Hepatocyte (in vitro differentiated cells): ENCODE measurements around the gene CHMP6. TPM values are rescaled to one million over a fixed set of nuclear protein-coding genes. Genes with fewer than 3 reads are reported as not detected.

Experiments used
- DNase-seq: peaks from one replicate; pipeline ENCODE4 v3.0.0-alpha.2; 2016; ENCODE audit warnings: low spot score
- H2AFZ ChIP-seq: fragments of 200-600 bp; sonication (generic); 2 replicates; pipeline ENCODE4 v1.6.0; 2016; ENCODE audit warnings: antibody characterized with exemption, mild to moderate bottlenecking
- H3K27ac ChIP-seq: fragments of 200-600 bp; sonication (generic); 2 replicates; pipeline ENCODE4 v1.5.1; 2016; ENCODE audit warnings: mild to moderate bottlenecking
- H3K27me3 ChIP-seq: fragments of 200-600 bp; sonication (generic); 2 replicates; pipeline ENCODE4 v1.6.1; 2016
- H3K36me3 ChIP-seq: fragments of 200-600 bp; sonication (generic); replicated peaks from 2 replicates; pipeline ENCODE4 v1.5.1; 2016; ENCODE audit warnings: low read depth; ENCODE audit not compliant: insufficient read depth
- H3K4me1 ChIP-seq: fragments of 200-600 bp; sonication (generic); 2 replicates; pipeline ENCODE4 v1.5.1; 2016; ENCODE audit warnings: mild to moderate bottlenecking, moderate library complexity; ENCODE audit not compliant: insufficient read depth
- H3K4me2 ChIP-seq: fragments of 200-600 bp; sonication (generic); 2 replicates; pipeline ENCODE4 v1.6.0; 2016
- H3K4me3 ChIP-seq: fragments of 200-600 bp; sonication (generic); 2 replicates; pipeline ENCODE4 v1.5.1; 2016; ENCODE audit warnings: mild to moderate bottlenecking
- H3K79me2 ChIP-seq: fragments of 200-600 bp; sonication (generic); 2 replicates; pipeline ENCODE4 v1.6.0; 2017; ENCODE audit warnings: mild to moderate bottlenecking
- H3K9me2 ChIP-seq: fragments of 200-600 bp; sonication (generic); replicated peaks from 2 replicates; pipeline ENCODE4 v1.6.0; 2017; ENCODE audit warnings: mild to moderate bottlenecking; ENCODE audit not compliant: insufficient read depth
- H3K9me3 ChIP-seq: fragments of 200-600 bp; sonication (generic); 2 replicates; pipeline ENCODE4 v1.5.1; 2016; ENCODE audit warnings: low read depth, mild to moderate bottlenecking
- H4K20me1 ChIP-seq: fragments of 200-600 bp; sonication (generic); 2 replicates; pipeline ENCODE4 v1.6.0; 2016; ENCODE audit warnings: mild to moderate bottlenecking; ENCODE audit not compliant: insufficient read depth, poor library complexity, severe bottlenecking
- CTCF ChIP-seq: fragments of 200-600 bp; sonication (generic); IDR thresholded peaks from 2 replicates; pipeline ENCODE4 v1.5.1; 2016; ENCODE audit warnings: antibody characterized with exemption, mild to moderate bottlenecking; ENCODE audit not compliant: poor library complexity
- EZH2 ChIP-seq: fragments of 200-600 bp; sonication (generic); IDR thresholded peaks from 2 replicates; pipeline ENCODE4 v1.6.1; 2016; ENCODE audit warnings: antibody characterized with exemption, mild to moderate bottlenecking, borderline replicate concordance
- EZH2phosphoT487 ChIP-seq: fragments of 200-600 bp; sonication (generic); IDR thresholded peaks from one replicate; pipeline ENCODE4 v1.6.1; 2018; ENCODE audit warnings: antibody characterized with exemption, mild to moderate bottlenecking, low read depth, moderate library complexity; ENCODE audit not compliant: unreplicated experiment, severe bottlenecking
- WGBS: methylation state at CpG from one replicate; pipeline ENCODE4 v1.1.6; 2016; ENCODE audit warnings: low lambda C conversion rate; ENCODE audit errors: missing lambda C conversion rate; 5-methylcytosine and 5-hydroxymethylcytosine counted together
- polyA plus RNA-seq: library from polyadenylated mRNA; unstranded; fragments of >200 nt; fragmentation: Nextera tagmentation; extraction: Ambion mirVana; gene quantifications from 2 replicates; pipeline ENCODE4 v1.2.1, GENCODE V29; 2016
- total RNA-seq: library from RNA; depleted of rRNA; stranded (reverse); fragments of >200 nt; gene quantifications from 2 replicates; pipeline ENCODE4 v1.2.3, GENCODE V29; 2014

Gene CHMP6
- total and polyA plus RNA-seq, 2 experiments from 2014 or later = 16.9 to 38.3 TPM

- Histone ChIP-seq H3K27ac (no peak overlapping the region), H3K9me3 (no peaks in the 10 kb centered on the region), H3K36me3 (no peaks in the 10 kb centered on the region), H3K4me2 (no peak overlapping the region), H3K27me3 (no peaks in the 10 kb centered on the region), H3K9me2 (no peaks in the 10 kb centered on the region), H3K79me2 (no peaks in the 10 kb centered on the region), H4K20me1 (no peaks in the 10 kb centered on the region), H3K4me3 (no peak overlapping the region), H2AFZ (no peak overlapping the region), H3K4me1 (peaks cover 18% of the 10 kb centered on the region)
- TF ChIP-seq CTCF = no peak
- no peak for TF ChIP-seq EZH2
- no peak for TF ChIP-seq EZH2phosphoT487
- WGBS = 83% methylated on average over 16 of the region's 16 CpGs
- DNase-seq = peak; percentile 4
These were observed 33.6 kb downstream of the CHMP6 start for GRCh38 chr17:81025065-81025740.

GRCh38 chr17:81025741-81026129 is 34.1 kb downstream of the CHMP6 start:
- no peaks in the 10 kb centered on the region for H3K9me2 ChIP-seq
- no peaks in the 10 kb centered on the region for H3K9me3 ChIP-seq
- no peaks in the 10 kb centered on the region for H3K36me3 ChIP-seq
- no peak overlapping the region for H3K4me2 ChIP-seq
- H3K79me2 ChIP-seq = no peaks in the 10 kb centered on the region
- TF ChIP-seq EZH2phosphoT487 = no peak
- no peak overlapping the region for H3K4me3 ChIP-seq
- peaks cover 18% of the 10 kb centered on the region for H3K4me1 ChIP-seq
- H3K27me3 ChIP-seq = no peaks in the 10 kb centered on the region
- no peak for DNase-seq
- no peak overlapping the region for H3K27ac ChIP-seq
- no peaks in the 10 kb centered on the region for H4K20me1 ChIP-seq
- H2AFZ ChIP-seq = no peak overlapping the region
- 92% methylated on average over 22 of the region's 22 CpGs for WGBS

- Histone ChIP-seq H3K36me3 (no peaks in the 10 kb centered on the region), H3K9me3 (no peaks in the 10 kb centered on the region), H4K20me1 (no peaks in the 10 kb centered on the region), H3K4me1 (peaks cover 16% of the 10 kb centered on the region), H3K27ac (no peak overlapping the region), H3K9me2 (no peaks in the 10 kb centered on the region), H3K27me3 (no peaks in the 10 kb centered on the region), H3K4me3 (no peak overlapping the region), H2AFZ (no peak overlapping the region), H3K4me2 (no peak overlapping the region), H3K79me2 (no peaks in the 10 kb centered on the region)
- DNase-seq = peak; percentile 6
- WGBS = 70% methylated on average over 31 of the region's 31 CpGs
- TF ChIP-seq EZH2 (no peak), EZH2phosphoT487 (no peak), CTCF (no peak)
These were observed 34.8 kb downstream of the CHMP6 start for GRCh38 chr17:81026266-81027036.

- no peaks in the 10 kb centered on the region for H3K9me3 ChIP-seq
- no peaks in the 10 kb centered on the region for H3K9me2 ChIP-seq
- H3K4me2 ChIP-seq = no peak overlapping the region
- no peaks in the 10 kb centered on the region for H3K79me2 ChIP-seq
- no peak overlapping the region for H3K4me3 ChIP-seq
- WGBS = 59% methylated on average over 15 of the region's 15 CpGs
- H2AFZ ChIP-seq = no peak overlapping the region
- no peaks in the 10 kb centered on the region for H3K36me3 ChIP-seq
- peaks cover 14% of the 10 kb centered on the region for H3K4me1 ChIP-seq
- H4K20me1 ChIP-seq = no peaks in the 10 kb centered on the region
- TF ChIP-seq CTCF (no peak), EZH2phosphoT487 (no peak), EZH2 (no peak)
- H3K27ac ChIP-seq = no peak overlapping the region
- H3K27me3 ChIP-seq = no peaks in the 10 kb centered on the region
- peak; percentile 26 for DNase-seq
These were observed 35.4 kb downstream of the CHMP6 start for GRCh38 chr17:81027038-81027437.
